Ammon's horn (tissue), 1 donor: ENCODE results near the gene SMURF1.

Experiments
- DNase-seq: peaks from one replicate; pipeline ENCODE4 v3.0.0-alpha.2; 2016; ENCODE audit warnings: low spot score

The SMURF1 gene

DNA sequence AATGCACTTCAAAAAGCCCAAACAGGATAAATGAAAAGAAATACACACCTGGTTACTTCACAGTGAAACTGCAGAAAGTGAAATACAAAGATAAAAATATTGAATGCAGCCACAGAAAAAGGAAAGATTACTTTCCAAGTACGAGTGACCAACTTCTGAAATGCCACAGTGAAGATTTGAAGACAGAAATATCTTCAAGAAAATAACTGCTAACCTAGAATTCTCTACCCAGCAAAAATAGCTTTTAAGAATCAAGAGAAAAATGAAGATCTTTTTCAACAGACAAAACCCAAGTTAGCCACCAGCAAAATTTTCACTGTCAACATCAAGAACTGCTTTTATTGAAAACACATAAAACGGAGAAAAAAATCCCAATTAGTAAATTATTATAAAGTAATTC is 46.2 kb downstream of the SMURF1 start:
- no peak for DNase-seq

DNA sequence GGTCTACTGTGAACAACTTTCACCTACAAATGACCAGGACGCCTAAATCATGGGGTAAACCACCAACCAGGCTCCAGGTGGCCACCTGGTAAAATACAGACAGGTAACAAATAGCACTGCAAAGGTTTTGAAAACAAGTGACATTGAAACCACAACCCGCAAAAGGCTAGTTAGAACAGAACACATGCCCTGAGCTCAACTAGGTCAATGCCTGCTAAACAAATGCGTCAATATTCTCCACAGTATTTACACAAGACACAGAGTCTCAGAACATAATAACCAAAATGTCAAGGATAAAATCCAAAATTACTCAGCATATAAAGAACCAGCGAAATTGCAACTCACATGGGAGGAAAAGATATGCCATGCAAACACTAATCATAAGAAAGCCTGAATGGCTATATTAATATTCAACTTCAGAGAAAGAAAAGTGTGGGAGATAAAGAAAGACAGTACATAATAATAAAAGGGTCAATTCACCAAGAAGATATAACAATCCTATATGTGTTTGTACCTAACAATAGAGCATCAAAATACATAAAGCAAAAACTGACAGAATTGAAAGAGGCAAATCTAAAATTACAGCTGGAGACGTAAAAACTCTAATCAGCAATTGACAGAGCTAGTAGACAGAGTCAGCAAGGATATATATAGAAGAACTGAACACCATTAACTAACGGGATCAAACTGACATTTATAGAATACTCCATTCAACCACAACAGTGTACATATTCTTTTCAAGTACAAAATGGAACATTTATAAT is 47.6 kb downstream of the SMURF1 start:
- no peak for DNase-seq

DNA sequence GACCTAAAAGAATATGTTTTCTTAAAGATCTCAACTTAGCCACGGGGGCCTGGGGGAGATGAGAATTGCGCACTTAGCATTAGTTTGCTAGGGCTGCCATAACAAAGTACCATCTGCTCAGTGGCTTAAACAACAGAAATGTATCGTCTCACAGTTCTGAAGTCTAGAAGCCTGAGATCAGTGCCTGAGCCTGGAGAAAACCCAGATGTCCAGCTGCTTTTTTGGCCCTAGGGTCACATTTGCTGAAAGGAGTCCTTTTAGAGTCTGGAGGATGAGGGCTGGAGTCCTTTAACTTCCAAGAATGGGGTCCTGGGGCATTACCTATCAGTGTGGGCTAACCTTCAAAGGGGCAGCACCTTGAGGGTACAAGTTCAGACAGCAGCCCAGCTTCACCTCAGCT is 48.2 kb downstream of the SMURF1 start:
- no peak for DNase-seq

DNA sequence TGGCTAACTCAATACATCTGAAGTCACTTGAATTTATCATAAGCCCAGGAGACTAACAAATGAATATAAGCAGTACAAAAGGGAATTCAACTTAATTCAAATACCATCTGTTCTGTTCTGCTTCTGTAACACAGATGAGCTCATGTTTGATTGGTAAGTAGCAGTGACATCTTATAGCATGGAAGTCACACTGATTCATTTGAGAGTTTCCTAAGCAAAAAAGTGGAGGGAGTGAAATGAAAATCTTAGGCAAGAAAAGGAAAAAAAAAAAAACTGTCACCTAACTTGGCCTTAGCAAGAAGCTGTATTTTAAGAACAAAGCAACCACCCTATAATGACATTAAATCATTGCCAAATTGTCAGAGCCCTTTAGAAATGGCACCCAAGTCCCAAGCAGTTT is 49.5 kb downstream of the SMURF1 start:
- DNase-seq: no peak

DNA sequence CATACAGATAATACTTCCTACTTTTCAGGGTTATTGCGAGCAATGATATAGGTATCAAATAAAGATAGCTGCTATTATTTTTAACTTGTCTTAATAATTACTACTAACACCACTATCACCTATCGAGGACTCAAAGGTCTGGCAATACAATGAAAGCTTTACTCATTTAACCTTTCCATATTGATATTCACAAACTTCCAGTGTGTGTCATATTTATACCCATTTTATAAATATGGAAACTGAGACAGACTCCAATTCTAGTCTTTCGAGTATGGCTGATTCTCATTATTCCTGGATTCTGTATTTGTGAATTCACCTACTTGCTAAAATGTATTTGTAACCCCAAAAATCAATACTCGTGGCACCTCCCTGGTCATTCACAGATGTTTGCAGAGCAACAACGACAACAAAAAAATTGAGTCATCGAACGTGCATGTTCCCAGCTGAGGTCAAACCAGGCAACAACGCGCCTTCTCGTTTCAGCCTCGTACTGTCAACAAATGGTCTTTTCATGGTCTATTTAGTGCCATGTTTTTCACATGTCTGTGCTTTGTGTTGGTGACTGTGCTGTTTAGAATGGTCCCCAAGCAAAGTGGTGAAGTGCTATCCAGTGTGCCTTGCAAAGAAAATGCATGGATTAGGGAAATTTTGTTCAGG is 51.7 kb downstream of the SMURF1 start:
- DNase-seq: peak; percentile 70

DNA sequence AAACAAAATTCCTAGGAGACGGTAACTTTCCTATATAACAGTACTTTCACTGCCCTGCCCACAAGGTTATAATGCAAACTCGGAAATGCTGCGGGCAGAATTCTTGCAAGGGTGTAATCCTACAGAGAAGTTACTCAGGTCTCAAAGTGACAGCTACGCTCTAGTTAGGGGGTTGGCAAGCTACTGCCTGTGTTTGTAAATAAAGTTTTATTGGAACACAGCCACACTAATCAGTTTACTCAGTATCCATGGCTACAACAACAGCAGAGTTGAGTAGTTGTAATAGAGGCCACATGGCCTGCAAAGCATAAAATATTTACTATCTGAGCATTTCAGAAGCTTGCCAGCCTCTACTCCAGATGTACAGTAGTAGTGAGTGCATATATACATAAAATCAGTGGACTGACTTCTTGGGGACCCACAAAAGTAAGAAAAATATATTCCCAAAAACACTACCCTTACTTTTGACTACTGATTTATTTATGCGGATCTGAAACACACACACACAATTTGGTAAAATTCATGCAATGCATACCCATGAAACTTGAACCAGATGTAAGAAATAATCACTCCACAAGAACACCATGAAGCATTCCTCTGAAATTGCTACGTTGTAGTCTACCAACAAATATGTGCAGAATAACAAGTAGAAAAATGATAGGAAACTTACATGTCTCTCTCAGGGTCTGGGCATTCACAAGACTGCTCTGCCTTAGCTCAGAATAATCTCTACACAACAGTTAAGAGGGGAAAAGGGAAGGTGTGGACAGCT is 53.0 kb downstream of the SMURF1 start:
- no peak for DNase-seq

DNA sequence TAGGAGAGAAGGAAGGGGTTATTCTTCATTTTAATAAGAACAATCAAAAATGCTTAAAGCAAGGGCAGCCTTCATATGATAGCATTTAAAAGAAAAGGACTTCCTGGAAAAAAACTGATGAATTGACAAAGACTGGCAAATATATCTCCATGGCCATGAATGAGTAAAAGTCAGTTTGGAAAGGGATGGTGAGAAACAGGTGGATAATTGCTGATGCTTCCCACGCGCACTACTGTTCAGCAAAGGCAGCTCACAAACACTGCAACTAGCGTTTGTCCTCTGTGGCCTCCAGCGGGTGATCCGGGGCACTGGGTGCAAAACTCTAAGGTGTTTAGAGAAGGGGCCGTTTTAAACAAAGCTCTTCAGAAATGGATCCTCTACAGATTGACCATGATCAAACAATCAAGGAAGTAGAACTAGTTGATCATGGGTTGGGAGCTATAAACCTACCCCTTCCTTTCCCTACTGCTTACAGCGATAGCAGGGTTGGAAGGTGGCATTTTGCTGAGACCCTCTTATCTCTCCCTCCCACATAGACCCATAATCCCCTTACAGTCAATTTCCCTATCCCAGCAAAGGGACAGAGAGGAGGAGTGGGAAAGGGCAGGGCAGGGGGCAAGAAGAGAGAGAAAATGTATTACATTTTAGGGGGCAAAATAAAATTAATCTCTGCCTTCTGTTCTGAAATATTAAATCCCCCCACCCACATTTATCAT is 53.8 kb downstream of the SMURF1 start:
- DNase-seq: peak; percentile 47

DNA sequence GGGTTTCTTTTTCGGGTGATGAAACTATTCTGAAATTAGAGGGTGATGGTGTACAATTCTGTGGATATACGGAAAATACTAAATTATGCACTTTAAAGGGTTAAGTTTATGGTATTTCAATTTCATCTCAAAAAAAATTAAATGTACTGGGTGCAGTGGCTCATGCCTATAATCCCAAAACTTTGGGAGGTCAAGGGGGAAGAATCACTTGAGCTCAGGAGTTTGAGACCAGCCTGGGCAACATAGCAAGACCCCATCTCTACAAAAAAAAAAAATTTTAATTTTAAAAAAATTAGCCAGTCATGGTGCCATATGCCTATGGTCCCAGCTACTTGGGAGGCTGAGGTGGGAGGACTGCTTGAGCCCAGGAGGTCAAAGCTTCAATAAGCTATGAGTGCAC is 57.0 kb downstream of the SMURF1 start:
- no peak for DNase-seq

DNA sequence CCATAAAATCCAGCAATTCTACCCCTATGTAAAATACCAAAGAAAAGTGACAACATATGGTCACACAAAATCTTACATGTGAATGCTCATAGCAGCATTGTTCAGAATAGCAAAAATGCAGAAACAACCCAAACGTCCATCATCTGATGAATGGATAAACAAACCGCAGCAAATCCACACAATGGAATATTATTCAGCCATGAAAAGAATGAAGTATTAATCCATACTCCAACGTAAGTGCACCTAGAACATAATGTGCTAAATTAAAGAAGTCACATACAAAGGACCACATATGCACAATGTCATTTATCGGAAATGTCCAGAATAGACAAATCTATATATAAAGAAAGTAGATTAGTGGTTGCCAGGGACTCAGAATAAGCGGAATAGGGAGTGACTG is 57.4 kb downstream of the SMURF1 start:
- DNase-seq: no peak

DNA sequence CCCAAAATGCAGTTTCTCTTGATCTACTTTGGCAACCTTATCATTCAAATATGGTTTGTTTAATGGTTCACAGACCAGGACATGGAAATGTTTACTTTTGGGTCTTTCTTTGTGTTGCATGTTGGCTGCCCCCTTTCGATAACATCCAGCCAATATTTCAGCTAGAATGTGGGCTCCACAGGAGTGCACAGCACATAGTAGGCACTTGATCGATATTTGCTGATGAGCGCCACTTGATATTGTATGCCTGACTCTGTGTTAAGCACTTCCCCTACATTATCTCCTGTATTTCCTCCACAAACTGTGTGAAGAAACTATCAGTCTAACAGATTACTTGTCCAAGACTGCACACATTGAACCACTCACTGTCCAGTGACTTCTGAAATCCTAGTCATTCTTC is 60.2 kb downstream of the SMURF1 start:
- DNase-seq: no peak

DNA sequence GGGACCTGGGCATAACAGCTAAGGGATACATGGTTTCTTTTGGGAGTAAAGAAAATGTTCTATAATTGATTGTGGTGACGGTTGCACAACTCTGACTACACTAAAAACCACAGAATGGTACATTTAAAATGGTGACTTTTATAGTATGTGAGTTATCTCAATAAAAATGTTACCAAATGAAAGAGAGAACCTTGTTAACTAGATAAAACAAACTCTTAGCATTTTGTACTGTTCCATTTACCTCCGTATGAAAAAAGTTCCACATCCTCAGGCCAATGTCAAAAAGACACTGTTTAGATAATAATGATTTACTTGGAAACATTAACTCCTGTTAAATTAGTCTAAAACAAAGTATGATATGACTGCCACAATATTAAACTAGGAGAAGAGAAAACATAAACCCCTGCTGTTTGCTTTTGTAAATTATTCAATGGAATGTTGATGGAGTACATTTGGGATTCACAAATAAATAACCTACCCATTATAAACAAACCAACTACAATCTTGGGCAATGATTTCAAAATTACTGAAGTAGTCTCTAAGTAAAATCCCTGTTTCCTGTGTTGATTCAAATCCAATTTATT is 60.7 kb downstream of the SMURF1 start:
- no peak for DNase-seq

DNA sequence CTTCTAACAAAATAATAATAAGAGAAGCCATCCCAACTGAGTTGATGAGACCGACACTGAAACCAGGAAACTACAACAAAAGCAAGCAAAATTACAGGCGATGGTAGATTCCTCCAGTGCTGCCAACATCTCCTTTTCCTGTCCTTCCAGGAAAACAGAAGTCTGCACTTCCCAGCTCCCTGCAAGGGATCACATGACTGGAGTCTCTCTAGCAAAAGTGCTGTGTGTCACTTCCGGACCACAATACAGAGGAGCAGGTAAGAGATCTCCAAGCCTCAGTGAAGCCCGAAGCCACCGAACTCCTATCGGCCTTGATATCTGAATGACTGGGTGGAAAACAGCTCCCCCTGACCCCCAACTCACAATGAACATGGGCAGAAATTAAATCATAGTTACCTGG is 63.2 kb downstream of the SMURF1 start:
- DNase-seq: no peak

DNA sequence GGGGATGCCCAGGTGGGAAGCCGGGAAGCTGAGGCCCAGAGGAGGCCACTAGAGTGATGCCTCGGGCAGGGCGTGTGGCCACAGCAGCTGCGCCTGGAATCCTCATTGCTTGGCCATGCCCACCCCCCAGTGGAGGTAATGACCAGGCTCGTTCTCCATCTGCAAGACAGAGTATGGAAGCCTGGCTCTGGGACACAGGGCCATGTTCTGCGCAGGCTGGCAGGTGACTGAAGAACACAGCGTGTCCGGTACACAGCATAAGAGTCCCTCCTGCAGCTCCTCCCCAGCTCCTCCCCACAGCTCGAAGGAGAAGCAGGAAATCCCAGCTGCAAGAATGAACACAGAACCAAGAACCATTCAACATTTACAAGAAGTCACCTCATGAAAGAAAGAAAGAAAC is 64.8 kb downstream of the SMURF1 start:
- DNase-seq: no peak

DNA sequence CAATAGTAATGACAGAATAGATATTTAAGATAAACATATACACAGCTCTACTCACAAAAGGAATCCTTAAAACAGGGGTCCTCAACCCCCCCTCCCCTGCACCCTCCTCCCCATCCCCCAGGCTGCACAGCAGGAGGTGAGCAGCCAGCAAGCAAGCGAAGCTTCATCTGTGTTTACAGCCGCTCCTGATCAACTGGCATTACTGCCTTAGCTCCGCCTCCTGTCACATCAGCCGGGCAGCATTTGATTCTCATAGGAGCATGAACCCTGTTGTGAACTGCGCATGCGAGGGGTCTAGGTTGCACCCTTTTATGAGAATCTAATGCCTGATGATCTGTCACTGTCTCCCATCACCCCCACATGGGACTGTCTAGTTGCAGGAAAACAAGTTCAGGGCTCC is 65.5 kb downstream of the SMURF1 start:
- no peak for DNase-seq

DNA sequence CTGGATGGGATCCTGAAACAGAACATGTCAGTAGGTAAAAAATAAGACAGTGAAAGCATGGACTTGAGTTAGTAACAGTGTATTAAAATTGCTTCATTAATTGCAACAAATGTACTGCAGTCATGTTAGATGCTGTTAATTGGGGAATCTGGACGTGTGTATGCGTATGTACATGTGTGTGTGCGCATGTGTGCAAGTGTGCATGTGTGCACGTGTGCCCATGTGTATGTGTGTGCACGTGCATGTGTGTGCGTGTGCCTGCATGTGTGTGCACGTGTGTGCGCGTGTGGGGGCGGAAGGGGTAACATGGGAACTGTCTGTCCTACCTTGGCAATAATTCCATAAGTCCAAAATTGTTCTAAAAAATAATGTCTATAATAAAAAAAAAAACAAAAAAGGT is 67.3 kb downstream of the SMURF1 start:
- DNase-seq: no peak

DNA sequence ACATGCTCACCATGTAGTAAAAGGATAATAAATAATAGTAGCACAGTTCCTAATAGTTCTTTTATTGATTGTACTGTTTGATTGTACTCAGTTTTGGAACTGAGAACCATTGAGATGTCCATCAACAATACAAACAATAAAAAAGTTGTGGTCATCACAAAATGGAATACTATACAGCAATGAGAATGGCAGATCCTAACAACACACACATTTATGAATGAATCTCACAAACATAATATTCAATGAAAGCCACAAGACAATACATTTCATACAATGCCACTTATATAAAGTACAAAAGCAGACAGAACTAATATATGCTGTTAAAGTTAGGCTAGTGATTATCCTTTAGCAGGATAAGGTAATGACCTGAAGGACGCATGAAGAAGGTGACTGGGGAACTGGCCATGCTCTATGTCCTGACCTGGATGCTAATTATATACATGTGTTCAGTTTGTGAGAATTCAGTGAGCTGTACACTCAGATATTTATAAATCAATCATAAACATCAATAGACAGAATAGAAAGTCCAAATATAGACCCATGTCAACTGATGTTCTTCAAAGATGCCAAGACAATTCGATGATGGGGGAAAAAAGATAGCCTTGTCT is 70.0 kb downstream of the SMURF1 start:
- DNase-seq: no peak

DNA sequence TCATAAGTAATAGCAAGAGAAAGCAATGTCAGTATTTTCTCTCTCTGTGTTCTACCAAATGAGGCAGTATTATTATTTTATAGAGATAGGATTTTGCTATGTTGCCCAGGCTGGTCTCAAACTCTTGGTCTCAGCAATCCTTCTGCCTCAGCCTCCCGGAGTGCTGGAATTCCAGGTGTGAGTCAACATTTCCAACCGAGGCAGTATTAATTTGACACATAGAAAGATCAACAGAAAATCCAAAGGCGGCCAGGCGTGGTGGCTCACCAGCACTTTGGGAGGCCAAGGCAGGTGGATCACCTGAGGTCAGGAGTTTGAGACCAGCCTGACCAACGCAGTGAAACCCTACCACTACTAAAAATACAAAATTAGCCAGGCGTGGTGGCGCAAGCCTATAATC is 71.8 kb downstream of the SMURF1 start:
- DNase-seq: no peak

DNA sequence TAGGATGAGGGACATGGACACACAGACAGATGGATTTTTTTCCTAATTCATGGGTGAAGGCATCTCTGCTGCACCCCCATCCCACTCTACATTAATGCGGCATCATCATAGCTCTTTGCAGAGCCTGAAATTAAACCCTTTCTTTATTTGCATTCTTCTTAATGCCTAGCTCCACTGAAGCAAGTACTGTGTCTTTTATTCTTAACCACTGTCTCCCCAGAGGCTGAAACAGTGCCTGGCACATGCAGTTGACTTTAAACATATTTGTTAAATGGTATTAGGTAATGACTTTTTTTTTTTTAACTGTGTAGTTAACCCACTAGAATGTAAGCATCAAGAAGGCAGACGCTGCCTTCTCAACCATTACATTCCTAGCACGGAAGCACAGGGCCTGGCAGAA is 73.5 kb downstream of the SMURF1 start:
- no peak for DNase-seq

DNA sequence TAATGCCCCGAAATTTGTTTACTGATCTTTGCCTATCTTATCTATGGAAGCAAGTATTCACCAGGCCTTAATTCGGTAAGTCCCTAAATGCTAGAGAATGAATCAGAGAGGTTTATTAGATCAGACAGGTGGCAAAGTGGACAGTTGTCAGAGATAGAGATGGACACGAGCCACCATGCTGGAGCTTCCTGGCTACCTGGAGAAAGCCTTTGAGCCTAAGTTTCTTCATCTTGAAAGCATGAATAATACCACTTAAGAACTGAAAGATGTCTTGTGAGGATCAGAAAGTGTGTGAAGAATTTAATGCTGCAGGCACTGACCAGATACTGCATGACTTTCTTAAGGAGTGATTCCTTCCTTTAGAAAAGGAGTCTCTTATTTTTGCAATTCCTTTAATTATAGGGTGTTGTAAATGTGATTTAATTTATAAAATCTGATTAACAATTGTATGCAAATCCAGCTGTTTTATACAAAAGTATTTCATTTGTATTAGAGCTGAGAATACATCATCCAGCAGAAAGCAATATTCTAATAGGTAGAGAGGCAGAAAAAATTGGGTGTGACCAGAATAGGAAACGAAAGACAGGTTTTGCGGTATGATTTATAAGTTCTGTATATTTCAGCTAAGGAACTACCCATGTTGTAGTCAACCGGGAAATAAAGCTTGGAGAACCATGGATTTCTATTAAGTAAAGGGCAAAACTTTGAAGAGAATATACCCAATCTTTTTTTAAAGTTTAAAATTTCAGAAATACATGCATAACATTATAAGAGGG is 82.7 kb downstream of the SMURF1 start:
- DNase-seq: no peak

DNA sequence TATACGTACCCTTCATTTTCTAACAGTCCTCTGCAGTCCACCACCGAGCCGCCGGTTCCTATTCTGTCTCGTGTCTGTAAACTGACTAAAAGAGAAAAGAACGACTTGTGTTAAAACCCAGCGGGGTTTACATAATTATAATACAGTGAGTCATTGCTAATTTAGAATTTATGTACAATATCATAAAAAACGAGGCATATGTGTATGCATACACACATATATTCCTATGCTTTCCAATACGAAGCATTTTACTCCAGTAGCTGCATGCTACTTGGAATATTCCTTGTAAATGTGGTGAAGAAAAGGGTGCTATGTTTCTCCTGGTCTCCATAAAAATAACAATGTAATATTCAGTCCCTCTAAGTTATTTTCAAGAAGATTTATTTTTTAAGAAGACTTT is 89.1 kb downstream of the SMURF1 start:
- no peak for DNase-seq

DNA sequence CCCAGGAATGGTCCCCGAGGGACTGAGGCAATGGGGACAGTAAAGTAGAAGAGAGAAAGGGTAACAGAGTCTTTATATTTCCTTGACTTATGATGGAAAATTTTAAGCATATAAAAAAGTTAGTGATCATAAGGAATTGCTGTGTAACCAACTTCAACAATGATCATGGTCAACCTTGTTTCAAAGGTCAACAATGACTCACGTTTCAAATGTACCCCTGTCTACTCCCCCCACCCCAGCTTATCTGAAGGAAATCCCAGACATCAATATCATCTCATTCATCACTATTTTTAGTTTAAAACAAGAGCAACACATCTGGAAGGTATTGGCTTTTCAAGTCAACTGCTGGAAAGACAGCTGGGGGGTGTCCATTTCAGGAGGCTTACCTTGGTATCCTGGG is 92.9 kb downstream of the SMURF1 start:
- DNase-seq: no peak
